Measurements from ENCODE around the gene YBEY.

Gene YBEY

GRCh38 chr21:46264690-46265144 lies 21.4 kb upstream of the YBEY start:
- DNase-seq (ENCODE audit: low read depth in 3 of 3), result no peak

DNA sequence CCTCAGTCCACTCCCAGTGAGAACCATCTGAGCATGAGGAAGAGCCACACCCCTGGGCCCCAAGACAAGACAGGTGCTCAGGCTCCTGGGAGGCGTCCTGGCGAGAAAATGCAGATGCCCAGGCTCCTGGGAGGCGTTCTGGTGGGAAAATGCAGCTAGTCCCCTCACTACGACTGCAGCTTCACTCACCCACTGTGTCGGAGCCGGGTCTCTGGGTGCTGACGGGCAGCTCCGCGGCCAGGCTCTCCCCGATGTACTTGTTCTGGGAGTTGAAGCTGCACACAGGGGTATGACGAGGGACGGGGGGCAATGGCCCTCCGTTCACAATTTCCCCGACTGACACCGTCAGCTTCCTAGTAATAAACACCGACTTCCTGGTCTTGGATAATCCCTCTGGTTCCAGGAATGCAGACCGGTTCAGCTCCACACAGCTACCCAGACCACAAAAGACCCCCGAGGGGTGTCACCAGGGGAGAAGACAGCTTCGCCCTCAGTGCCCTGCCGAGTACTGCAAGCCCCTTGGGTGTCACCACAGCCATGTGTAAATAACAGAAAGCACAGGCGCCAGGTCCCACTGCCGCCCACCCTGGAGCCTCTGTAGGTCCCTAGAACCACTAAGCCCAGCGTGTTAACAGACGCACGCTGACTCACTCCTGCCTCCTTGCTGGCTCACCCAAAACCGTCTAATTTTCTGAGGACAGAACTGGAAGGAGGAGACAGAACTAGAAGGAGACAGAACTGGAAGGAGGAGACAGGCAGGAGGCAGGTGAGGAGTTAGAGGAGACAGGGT lies 20.2 kb upstream of the YBEY start:
- no peak for DNase-seq (ENCODE audit: low read depth in 3 of 3)

DNA sequence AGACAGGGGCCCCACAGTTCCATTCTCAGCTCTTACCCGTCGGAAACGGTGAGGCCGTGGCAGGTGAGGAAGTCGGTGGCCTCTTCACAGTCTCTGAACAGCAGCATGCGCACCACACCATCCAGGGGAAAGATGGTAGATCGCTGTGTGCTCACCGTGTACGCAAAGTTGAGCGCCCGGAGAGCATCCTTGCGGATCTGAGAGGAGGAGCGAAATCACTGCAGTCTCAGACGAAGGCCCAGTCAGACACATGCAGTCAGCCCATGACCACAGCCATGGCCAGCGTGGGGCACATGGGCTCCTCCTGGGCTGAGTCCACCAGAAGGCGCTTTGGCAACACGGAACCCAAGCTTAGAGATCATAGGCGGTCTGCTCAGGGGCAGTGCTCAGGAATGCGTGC lies 19.2 kb upstream of the YBEY start:
- DNase-seq (ENCODE audit: low read depth in 3 of 3), result no peak

- DNase-seq (ENCODE audit: low read depth in 3 of 3), result no peak
These were observed 17.8 kb upstream of the YBEY start for GRCh38 chr21:46268371-46268770.

GRCh38 chr21:46269466-46269865 lies 16.7 kb upstream of the YBEY start:
- DNase-seq (ENCODE audit: low read depth in 3 of 3), result no peak

DNA sequence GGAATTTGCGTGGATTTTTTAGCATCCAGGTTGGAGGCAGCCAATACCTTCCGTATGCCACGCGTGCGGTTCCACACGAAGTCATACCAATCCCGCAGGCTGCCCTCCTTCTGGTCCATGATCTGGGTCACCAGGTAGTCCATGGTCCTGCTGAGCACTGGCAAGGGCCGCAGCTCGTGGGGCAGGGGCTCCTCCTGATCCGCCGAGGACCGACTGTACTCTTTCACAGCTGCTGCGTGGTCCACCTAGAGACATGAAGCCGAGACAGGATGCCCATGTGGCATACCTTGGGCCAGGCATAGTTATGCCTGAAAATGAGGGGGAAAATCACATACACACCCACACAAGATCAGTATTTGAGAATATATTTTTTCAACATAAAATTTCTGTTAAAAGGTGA lies 12.8 kb upstream of the YBEY start:
- no peak for DNase-seq (ENCODE audit: low read depth in 3 of 3)

- no peak for DNase-seq (ENCODE audit: low read depth in 3 of 3)
These were observed 11.2 kb upstream of the YBEY start for GRCh38 chr21:46274797-46275390.

- no peak for DNase-seq (ENCODE audit: low read depth in 3 of 3)
These were observed 2.0 kb upstream of the YBEY start for GRCh38 chr21:46284077-46284644.

DNA sequence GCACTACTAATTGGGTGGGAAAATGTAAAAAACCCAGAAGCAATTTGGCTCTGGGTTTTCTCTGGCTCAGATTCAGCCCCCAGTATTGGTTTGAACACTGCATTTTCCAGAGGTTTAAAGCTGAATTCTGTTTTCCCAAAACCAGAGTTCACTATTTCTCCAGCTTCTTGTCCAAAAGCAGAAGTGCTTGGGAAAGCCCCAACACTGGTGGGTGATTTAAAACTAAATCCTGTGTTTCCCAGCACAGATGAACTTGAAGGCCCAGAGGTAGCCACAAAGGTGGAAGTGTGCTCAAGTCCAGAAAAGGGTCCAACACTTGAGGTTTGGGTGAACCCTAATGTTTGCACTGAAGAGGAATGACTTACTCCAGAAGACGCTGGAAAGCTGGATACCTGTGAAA lies 1.4 kb upstream of the YBEY start:
- no peak for DNase-seq (ENCODE audit: low read depth in 3 of 3)

DNA sequence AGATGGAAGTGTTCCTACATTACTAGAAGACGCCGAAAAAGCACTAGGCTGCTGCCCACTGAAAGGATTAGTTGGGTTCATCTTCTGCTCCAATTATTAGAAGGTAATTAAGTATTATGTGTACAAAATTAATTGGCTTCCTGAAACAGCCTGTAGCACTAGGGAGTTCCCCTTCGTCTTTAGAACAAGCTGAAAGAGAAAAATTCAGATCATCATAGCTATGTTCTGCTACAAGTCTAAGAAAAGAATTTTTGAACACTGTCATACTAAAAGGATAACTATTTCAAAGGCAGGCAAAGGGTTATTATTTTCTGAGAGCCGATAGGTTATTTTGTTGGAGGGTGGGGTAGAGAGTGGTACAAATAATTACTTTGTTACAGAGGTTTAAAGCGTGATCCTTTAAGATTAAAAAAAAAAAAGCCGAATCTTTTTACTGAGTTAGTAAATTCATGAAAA lies 908 bp upstream of the YBEY start, which contains the start of gene MCM3AP:
Gene MCM3AP, minus strand, starts transcription at position 406 of the 456 bp plus-strand sequence. Its CDS starts 325 bp downstream, at position 81.
- DNase-seq (ENCODE audit: low read depth in 3 of 3), result no peak

GRCh38 chr21:46286648-46287002 lies 483 bp downstream of the YBEY start:
- no peak for DNase-seq (ENCODE audit: low read depth in 3 of 3)

- DNase-seq (ENCODE audit: low read depth in 3 of 3), result no peak
These were observed 1.4 kb downstream of the YBEY start for GRCh38 chr21:46287541-46287940.

DNA sequence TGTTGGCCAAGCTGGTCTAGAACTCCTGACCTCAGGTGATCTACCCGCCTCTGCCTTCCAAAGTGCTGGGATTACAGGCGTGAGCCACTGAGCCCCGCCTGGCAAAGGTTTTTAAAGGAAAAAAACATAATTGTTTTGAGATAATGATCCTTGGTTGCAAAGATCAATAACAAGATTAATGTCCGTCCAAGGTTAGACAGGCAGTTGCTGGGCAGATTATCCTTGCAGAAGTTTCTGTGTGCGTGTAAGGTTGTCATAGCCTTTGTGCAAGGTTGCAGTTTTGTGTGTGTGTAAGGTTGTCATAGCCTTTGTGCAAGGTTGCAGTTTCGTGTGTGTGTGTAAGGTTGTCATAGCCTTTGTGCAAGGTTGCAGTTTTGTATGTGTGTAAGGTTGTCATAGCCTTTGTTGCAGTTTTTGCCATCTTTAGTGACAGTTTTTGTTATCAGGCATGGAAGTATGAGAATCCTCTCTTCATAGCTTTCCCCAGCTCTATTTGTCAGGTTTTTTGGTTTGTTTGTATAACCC lies 3.6 kb downstream of the YBEY start:
- no peak for DNase-seq (ENCODE audit: low read depth in 3 of 3)

DNA sequence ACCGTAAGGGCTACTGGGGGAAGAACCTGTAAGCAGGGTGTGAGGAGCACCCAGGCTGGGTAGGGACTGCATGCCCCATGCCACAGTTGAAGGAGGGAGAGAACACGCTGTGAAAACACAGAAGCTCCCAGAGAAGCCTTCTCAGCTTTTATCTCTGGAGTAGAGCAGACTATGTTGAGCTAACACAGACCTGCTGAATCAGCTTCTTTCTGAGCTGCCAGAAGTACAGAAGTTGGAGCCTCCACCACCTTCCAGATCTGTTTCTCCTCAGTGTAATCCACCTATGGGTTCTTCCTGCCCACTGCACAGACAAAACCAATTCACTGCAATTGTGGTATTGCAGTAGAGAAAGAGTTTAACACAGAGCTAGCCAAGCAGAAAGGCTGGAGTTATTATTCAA lies 5.4 kb downstream of the YBEY start:
- DNase-seq (ENCODE audit: low read depth in 3 of 3), result no peak

DNA sequence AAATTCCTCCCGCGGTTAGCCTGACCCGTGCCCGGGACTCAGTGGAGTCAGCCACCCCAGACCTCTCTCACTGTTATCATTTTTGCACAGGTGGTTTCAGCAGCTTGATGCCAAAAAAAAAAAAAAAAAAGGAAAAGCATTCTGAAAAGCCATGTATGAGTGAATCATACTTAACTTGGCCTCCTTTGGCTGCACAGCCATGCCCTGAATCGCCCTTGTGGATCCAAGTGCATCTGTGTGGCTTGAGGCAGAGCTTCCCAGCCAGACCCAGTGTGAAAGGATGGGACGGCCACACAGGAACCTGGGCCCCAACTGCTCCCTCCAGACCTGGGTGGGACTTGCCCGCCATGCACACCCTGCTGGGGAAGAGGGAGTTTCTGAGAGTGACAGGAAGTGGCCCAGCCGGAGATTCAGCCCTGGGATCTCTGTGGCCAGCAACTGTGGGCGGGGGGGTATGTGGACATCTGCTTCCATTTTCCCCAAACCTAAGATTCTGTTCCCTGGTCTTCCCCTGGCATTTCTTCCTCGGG lies 8.6 kb downstream of the YBEY start:
- no peak for DNase-seq (ENCODE audit: low read depth in 3 of 3)

DNA sequence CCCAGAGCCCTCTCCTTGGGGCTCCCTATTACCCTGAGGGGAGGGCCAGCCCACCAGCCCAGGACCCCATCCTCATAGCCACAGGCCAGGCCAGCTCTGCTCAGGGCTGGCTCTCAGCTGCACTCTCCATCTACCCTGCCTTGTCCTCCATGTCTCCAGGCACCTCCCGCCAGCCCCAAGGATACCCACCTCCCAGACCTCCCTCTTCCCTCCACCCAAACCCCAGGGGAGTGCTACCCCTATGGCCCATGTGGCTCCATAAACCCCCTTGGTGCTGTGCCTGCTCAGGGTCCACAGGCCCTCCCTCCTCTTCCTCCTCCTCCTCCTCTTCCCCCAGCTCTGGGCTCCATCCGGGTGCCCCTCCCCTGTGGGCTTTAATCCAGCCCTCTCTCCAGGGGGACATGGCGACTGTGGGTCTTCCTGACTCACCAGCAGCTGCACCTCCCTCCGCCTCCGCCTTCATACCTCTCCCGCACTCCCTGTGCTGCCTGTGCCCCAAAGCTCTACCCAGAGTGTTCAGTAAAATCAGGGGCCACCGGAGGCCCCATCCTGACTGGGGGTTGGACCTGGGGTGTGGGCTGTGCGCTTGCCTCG lies 9.1 kb downstream of the YBEY start:
- no peak for DNase-seq (ENCODE audit: low read depth in 3 of 3)

DNA sequence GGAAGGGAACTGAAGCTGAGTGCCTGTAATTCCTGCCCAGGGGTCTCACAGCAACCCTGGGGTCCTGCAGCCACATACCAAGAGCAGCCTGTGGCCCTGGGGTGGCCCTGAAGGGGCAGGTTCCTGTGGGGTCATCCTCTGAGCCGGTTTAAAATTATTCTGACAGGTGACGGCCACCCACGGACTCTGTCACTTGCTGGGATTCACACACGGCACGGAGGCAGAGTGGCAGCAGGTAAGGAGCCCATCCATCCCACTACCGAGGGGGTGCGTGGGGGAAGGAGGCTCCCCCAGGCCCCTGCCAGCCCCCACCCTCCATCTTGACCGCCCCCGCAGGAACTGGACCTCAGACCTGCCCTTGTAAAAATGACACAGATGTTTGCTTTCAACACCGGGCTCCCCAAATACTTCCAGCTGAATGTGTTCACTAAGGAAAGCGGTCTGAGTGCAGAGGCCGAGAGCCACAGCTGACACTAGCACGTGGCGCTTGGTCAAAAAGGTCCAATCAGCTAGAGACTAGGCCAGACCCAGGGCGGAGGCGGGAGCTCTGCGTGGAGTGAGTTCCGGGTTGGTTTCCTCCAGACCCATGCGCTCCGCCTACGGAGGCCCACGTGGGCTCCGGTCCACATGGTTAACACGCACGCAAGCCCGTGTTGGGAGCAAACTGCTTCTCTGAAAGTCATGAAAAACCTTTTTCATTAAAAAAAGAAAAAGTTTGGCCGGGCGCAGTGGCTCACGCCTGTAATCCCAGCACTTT lies 10.0 kb downstream of the YBEY start:
- peak; percentile 17 to 62 (median 27) for DNase-seq (ENCODE audit: low read depth in 3 of 3)

GRCh38 chr21:46297338-46298271 lies 11.5 kb downstream of the YBEY start:
- no peak for DNase-seq (ENCODE audit: low read depth in 3 of 3)

- DNase-seq (ENCODE audit: low read depth in 3 of 3), result no peak
These were observed 13.0 kb downstream of the YBEY start for GRCh38 chr21:46299167-46299566.

DNA sequence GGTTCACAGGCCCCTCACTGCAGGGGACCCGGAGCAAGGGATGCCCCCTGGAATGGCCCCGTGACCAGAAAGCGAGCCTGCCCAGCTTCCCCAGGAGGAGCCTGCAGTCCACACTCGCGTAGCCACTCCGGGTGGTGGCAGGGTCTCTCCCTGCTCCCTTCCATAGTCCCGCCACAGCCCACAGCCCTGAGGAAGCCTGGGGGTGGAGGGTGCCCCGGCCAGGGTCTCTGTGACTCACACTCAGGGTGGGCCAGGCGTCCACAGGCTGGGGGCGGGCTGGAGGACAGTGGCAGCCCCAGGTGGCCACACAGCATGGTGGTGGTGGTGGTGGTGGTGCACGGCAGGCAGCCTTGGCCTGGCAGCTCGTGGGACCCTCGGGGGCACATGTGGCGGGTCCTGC lies 15.6 kb downstream of the YBEY start:
- no peak for DNase-seq (ENCODE audit: low read depth in 3 of 3)
